Uterus (tissue), 2 donors: ENCODE data around the gene GCH1.

Experiments used
- CTCF ChIP-seq, 4 experiments: fragments of 200-600 bp in 2 of 4; fragments of 450-650 bp in 2 of 4; sonication (generic) in 2 of 4; IDR thresholded peaks; one replicate each; pipeline ENCODE4 v1.5.1; 2016 to 2019; ENCODE audit warnings: antibody characterized with exemption in 4 of 4, mild to moderate bottlenecking in 2 of 4, moderate library complexity in 1 of 4
- POLR2A ChIP-seq, 2 donors: fragments of 450-650 bp; IDR thresholded peaks; one replicate each; pipeline ENCODE4 v1.6.1; 2016; ENCODE audit warnings: antibody characterized with exemption in 2 of 2, mild to moderate bottlenecking in 1 of 2, moderate library complexity in 1 of 2

DNA sequence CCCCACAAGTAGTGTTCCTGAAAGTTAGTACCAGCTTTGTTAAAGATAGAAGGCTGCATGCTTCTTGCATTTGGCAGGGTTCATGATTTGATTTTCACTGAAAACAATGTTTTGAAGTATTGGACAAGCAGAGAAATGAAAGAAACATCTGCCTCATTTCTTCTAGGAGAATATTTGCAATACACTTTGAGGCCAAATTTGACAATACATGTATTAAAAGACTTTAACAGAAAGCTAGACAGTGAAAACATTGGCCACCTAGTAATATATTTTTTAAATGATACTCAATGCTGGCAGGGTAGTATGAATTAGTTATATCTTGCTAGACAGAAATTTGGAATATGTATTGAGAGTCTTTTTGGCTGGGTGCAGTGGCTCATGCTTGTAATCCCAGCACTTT is 68.5 kb downstream of the GCH1 start:
- TF ChIP-seq POLR2A (IDR thresholded peaks at IDR 0.05) (no peak), CTCF (IDR thresholded peaks at IDR 0.05) (no peak)
